GM18520 (cell line): ENCODE data around the gene HHLA2.

ENCODE experiments used
- ATAC-seq: cut with Tn5 transposase; IDR thresholded peaks from one replicate; pipeline ENCODE4 v1.9.1; 2021; ENCODE audit not compliant: unreplicated experiment

HHLA2 gene

DNA sequence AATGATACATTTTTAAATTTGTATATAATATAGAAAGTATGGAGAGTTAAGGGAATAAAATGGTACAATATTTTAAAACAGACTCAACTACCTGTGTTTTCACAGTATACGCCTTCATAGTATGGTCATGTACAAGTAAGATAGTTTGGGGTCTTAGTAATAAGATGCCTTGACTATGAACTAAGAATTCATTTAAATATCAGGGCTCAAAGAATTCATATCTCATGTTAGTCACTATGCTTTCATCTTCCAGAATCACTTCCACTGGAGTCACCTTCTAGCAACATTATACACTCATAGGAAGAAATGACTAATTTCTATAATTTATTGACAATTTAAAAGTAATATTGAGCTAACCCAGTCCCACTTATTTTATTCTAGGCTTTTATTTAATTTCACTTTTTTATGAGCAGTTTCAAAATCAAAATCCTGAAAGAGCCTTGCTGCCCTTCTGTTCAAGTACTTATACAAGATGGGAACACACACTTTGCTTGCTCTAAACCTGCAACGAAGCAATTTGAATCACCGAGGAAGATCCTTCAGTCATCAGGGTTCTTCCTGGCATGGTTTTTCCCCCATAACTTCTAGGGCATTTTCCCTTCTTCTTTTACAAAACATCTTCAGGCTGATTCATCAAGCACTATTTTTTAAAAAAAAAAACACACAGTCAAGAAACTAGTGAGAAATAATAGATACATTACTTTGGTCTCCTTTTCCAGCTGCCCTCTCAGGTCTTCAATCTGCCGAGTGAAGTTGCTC is 119.9 kb downstream of the HHLA2 start:
- ATAC-seq, result no peak

DNA sequence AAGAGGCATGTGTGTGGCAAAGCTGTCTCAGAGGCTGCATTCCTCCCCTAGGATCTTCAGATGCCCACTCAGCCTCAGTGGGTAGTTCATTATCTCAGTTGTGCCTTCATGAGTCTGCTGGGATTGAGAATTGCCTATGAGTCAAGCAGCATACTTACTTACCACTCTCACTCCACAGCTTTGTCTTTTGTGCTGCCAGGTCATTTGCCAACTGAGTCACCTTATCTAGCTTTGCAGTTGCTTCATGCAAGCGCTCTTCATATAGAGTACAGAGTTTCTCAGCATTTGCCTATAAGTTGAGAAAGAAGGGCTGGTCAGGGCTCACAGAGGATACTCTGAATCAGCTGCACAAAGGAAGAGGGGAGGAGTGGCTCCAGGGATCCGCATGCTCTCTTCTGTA is 124.6 kb downstream of the HHLA2 start:
- no peak for ATAC-seq
